Adrenal gland (tissue), 12 donors: ENCODE results near the gene DDC. TPM values are rescaled to one million over a fixed set of nuclear protein-coding genes. Genes with fewer than 3 reads are reported as not detected.

Experiments
- DNase-seq, 7 donors: peaks; one replicate each; pipeline ENCODE4 v3.0.0-alpha.2; 2019 to 2020
- H3K27ac ChIP-seq, 5 donors: fragments of 200-600 bp; sonication (generic) in 4 of 5; 1 replicate in 3 of 5; 2 replicates in 2 of 5; pipeline versions ENCODE4 v1.5.1 to v1.8.0; 2016 to 2020; ENCODE audit warnings: mild to moderate bottlenecking in 1 of 5
- H3K27me3 ChIP-seq: fragments of 200-600 bp; 2 replicates; pipeline ENCODE4 v1.8.0; 2021
- H3K36me3 ChIP-seq, 2 donors: fragments of 200-600 bp; replicated peaks in 1 of 2; 1 replicate in 1 of 2; 2 replicates in 1 of 2; pipeline versions ENCODE4 v1.5.1 to v1.8.0; 2018 to 2022
- H3K4me1 ChIP-seq, 2 donors: fragments of 200-600 bp; replicated peaks in 1 of 2; 1 replicate in 1 of 2; 2 replicates in 1 of 2; pipeline versions ENCODE4 v1.5.1 to v1.8.0; 2018 to 2021
- H3K4me3 ChIP-seq, 4 donors: fragments of 200-600 bp; sonication (generic) in 3 of 4; one replicate each; pipeline ENCODE4 v1.5.1; 2016 to 2018
- H3K9me3 ChIP-seq, 3 donors: fragments of 200-600 bp; sonication (generic) in 1 of 3; replicated peaks in 1 of 3; 1 replicate in 2 of 3; 2 replicates in 1 of 3; pipeline versions ENCODE4 v1.5.1 to v1.8.0; 2016 to 2021
- CTCF ChIP-seq, 6 experiments: fragments of 450-650 bp in 4 of 6; fragments of 200-600 bp in 2 of 6; sonication (generic) in 1 of 6; IDR thresholded peaks; 1 replicate in 5 of 6; 2 replicates in 1 of 6; pipeline versions ENCODE4 v1.5.1 to v1.8.0; 2016 to 2021; ENCODE audit warnings: antibody characterized with exemption in 6 of 6, mild to moderate bottlenecking in 2 of 6, moderate library complexity in 1 of 6
- POLR2A ChIP-seq, 2 donors: fragments of 450-650 bp; IDR thresholded peaks; one replicate each; pipeline ENCODE4 v1.6.1; 2017; ENCODE audit warnings: antibody characterized with exemption in 2 of 2, mild to moderate bottlenecking in 2 of 2, moderate library complexity in 1 of 2
- WGBS, 4 donors: extraction: QIAGEN DNeasy Blood & Tissue Kit in 2 of 4; methylation state at CpG; one replicate each; pipeline versions ENCODE4 v1.1.5 to v1.1.7; 2013 to 2017; 5-methylcytosine and 5-hydroxymethylcytosine counted together
- intact Hi-C, 2 donors: fragments of 100-400 bp; cut with DNase I; formaldehyde crosslinking; loops; one replicate each; pipeline versions ENCODE4 v1.14.1 to v1.15.0; 2022 to 2023
- polyA plus RNA-seq, 3 donors: library from polyadenylated mRNA; stranded (reverse); fragments of 200-250 nt in 2 of 3; fragments of 350-450 nt in 1 of 3; fragmentation: Illumina TruSeq in 1 of 3; extraction: RNeasy Lipid Tissue Mini Kit (QIAGEN cat#74804) in 1 of 3; gene quantifications; one replicate each; pipeline ENCODE4 v1.2.3, GENCODE V29; 2013 to 2014
- total RNA-seq, 9 donors: library from RNA; depleted of rRNA in 4 of 9; stranded (reverse); fragments of >200 nt in 4 of 9; fragments of 120-200 nt in 1 of 9; fragmentation: NEBNext Ultra II Directional in 1 of 9; extraction: Animal tissue kit (Norgen Biotek cat#: 25700) in 1 of 9; gene quantifications; one replicate each; pipeline versions ENCODE4 v1.1.0 to v1.2.4, GENCODE V29; 2013 to 2023
- donor health status: healthy with polysubstance abuse.
- donor health status: Bipolar disorder and iron deficiency.
- donor health status: DM: yes; HTN: yes; CAD: no.
- donor health status: DM: no; HTN: no; CAD: no.
- donor health status: DM: no; HTN: no; CAD: no.
- donor health status: DM: yes; HTN: yes; CAD: no.

Gene DDC
- total and polyA plus RNA-seq, 12 donors = 0.58 to 52.7 (median 15.4) TPM

GRCh38 chr7:50556247-50556991, 8.8 kb downstream of the DDC start:
- Histone ChIP-seq H3K4me3 (no peak overlapping the region), H3K9me3 (no peaks in the 10 kb centered on the region), H3K4me1 (peaks cover 0 to 25% of the 10 kb centered on the region in 2 donors), H3K27me3 (no peaks in the 10 kb centered on the region), H3K27ac (peak overlapping the region in 2 of 5 donors; percentile 57 to 61), H3K36me3 (no peaks in the 10 kb centered on the region)
- DNase-seq = no peak
- WGBS, 4 donors = 70 to 74% (median 73%) methylated on average over 8 of the region's 8 CpGs
- intact Hi-C loops = no loop called here
- TF ChIP-seq CTCF (IDR thresholded peaks at IDR 0.05) (no peak), POLR2A (IDR thresholded peaks at IDR 0.05) (peak in 1 of 2 donors; percentile 10)

GRCh38 chr7:50555594-50556140, 9.5 kb downstream of the DDC start:
- Histone ChIP-seq H3K27me3 (no peaks in the 10 kb centered on the region), H3K36me3 (no peaks in the 10 kb centered on the region), H3K9me3 (no peaks in the 10 kb centered on the region), H3K4me3 (no peak overlapping the region), H3K4me1 (peaks cover 0 to 19% of the 10 kb centered on the region in 2 donors), H3K27ac (peak overlapping the region in 1 of 5 donors; percentile 57)
- intact Hi-C loops = no loop called here
- TF ChIP-seq POLR2A (IDR thresholded peaks at IDR 0.05) (no peak), CTCF (IDR thresholded peaks at IDR 0.05) (no peak)
- WGBS, 4 donors = 88 to 96% (median 91%) methylated on average over 9 of the region's 9 CpGs
- no peak for DNase-seq

GRCh38 chr7:50554431-50555322, 10.5 kb downstream of the DDC start:
- H3K27ac ChIP-seq = peak overlapping the region in 1 of 5 donors; percentile 28
- H3K4me1 ChIP-seq = peaks cover 0 to 18% of the 10 kb centered on the region in 2 donors
- no peaks in the 10 kb centered on the region for H3K9me3 ChIP-seq
- no peak overlapping the region for H3K4me3 ChIP-seq
- TF ChIP-seq CTCF (IDR thresholded peaks at IDR 0.05) (no peak), POLR2A (IDR thresholded peaks at IDR 0.05) (no peak)
- intact Hi-C loops = no loop called here
- H3K27me3 ChIP-seq = no peaks in the 10 kb centered on the region
- 76 to 86% (median 83%) methylated on average over 8 to 14 of the region's 14 CpGs for WGBS, 4 donors
- DNase-seq = no peak
- H3K36me3 ChIP-seq = no peaks in the 10 kb centered on the region

GRCh38 chr7:50553973-50554372, 11.2 kb downstream of the DDC start:
- WGBS, 4 donors = 49 to 55% (median 51%) methylated on average over 3 of the region's 3 CpGs
- Histone ChIP-seq H3K4me1 (peaks cover 0 to 18% of the 10 kb centered on the region in 2 donors), H3K36me3 (no peaks in the 10 kb centered on the region), H3K4me3 (no peak overlapping the region), H3K27me3 (no peaks in the 10 kb centered on the region), H3K27ac (no peak overlapping the region), H3K9me3 (no peaks in the 10 kb centered on the region)
- intact Hi-C loops = no loop called here
- no peak for DNase-seq
- no peak for TF ChIP-seq CTCF (IDR thresholded peaks at IDR 0.05)
- TF ChIP-seq POLR2A (IDR thresholded peaks at IDR 0.05) = no peak
